Epithelial cell of prostate (primary cell): ENCODE results near the gene ELMOD3.
"Not testable (repeated sequence)": the region's sequence is repeated elsewhere in the genome, so short reads cannot be mapped to it uniquely, and the experiment has no call there.

Experiments used
- DNase-seq: peaks from one replicate; pipeline ENCODE4 v3.0.0-alpha.2; 2011; ENCODE audit warnings: low read depth, low spot score
- H3K27ac ChIP-seq: fragments of 450-650 bp; 2 replicates; pipeline ENCODE4 v1.5.1; 2017; ENCODE audit warnings: mild to moderate bottlenecking

The ELMOD3 gene

DNA sequence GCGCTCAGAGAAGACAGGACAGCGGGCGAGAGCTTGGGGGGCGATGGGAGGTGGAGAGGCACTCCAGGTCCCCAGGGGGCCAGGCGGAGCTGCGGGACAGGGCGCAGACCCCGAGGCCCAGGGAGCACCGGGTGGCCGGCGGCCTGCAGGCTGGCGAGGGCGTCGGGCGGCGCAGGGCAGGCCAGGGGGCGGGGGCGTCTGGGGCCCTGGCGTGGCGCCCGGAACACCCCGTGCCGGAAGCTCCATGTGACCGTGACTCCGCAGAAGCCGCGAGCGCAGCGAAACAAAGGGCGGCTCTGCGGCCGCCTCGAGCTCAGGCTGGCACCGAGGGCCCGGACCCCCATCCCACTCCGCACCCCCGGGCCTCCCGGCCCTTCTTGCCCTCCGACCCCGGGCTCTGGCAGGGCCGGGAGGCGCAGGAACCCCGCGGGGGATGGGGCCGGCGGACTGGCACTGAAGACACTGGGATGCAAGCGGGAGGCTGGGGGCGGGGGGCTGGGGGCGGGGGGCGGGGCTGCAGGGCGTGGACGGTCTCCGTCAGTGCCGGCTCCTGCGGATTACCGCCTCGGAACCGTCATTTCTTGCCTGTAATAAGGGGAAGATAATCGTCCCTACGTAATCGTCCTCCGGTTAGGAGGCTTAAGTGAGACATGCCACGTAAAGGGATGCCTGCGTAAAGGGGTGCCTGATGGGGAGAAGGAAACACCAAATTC lies 83.1 kb downstream of the ELMOD3 start:
- peak overlapping the region; percentile 68 for H3K27ac ChIP-seq
- DNase-seq, result no peak

DNA sequence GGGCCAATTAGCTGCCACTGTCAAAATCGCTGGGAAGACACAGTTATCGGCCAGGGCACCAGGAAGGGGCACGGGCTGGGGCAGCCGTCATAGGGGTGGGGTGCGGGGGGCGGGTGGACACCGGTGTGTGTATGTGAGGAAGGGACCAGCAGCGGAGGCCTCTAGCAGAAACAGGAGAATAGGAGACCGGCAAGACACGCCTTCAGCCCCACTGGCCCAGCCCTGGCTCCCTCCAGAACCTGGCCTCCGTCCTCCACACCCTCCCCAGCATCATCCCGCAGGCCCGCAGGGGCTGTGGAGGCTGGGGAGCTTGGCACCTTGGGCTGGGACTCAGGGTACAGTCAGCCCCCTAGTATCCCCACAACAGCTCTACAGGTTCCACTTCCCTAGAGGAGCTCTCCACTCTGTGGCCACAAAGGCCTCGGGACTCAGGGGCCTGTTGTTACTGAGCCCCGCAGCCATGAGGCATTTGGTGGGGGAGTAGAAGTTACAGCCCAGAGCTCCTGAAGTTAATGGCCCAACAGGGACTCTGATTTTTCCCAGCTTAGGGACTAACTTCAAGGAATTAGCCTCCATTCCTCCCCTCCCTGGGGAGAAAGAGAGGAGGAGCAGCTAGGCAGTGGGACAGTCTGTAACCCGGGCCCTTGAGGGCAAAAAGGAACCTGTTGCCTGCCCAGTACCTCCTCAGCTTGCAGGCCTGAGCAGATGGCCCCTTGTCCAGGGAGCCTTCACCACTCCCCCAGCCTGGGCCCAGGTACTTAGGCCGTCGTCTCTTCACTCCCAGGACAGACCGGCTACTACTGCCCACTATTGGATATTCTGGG lies 83.8 kb downstream of the ELMOD3 start:
- DNase-seq, result no peak
- peak overlapping the region; percentile 68 for H3K27ac ChIP-seq

DNA sequence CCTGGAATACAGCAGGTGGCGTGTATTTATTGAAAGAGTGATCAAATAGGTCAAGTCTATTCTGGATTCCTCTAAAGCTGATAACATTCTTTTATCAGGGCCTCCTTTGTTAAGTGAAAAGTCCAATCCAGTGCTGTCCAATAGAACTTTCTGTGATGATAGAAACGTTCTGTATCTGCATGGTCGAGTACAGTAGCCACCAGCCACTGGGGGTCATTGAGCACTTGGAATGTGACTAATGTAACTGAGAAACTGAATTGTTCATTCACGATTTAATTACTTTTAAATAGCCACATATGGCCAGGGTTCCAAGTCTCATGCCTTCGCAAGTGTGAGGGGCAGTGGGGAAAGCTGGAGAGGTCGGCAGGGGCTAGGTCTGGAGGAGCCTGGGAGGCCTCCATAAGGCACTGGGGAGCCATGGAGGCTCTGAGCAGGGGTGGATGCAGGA lies 84.5 kb downstream of the ELMOD3 start:
- H3K27ac ChIP-seq, result no peak overlapping the region
- no peak for DNase-seq

DNA sequence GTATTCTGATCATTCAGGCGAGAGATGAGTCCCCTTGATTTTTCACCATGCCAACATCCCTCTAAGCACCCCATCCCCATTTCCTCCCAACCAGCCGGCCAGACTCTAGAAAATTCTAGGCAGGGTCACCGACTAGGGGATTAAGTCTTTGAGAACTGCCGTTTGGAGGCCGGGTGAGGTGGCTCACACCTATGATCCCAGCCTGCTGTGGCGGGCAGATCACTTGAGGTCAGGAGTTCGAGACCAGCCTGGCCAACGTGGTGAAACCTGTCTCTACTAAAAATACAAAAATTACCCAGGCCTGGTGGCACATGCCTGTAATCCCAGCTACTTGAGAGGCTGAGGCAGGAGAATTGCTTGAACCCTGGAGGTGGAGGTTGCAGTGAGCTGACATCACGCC lies 85.0 kb downstream of the ELMOD3 start:
- not testable (repeated sequence) for H3K27ac ChIP-seq, DNase-seq

DNA sequence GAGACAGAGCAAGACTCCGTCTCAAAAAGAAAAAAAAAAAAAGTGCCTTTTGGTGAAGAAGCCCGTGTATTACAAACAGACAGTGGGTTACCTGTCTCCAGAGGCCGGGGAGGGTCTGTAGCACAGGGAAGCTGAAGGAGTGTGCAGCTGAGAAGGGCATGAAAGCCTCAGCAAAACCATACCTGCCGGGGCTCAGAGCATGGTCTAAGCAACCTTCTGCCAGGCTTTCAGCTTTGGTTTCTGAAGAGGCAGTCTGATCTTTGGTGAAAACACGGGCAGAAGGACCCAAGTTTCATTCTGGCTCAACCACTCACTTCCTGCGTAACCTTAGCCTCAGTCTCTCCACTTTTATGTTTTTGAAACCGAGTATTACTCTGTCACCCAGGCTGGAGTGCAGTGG lies 85.4 kb downstream of the ELMOD3 start:
- H3K27ac ChIP-seq, result no peak overlapping the region
- DNase-seq, result no peak

DNA sequence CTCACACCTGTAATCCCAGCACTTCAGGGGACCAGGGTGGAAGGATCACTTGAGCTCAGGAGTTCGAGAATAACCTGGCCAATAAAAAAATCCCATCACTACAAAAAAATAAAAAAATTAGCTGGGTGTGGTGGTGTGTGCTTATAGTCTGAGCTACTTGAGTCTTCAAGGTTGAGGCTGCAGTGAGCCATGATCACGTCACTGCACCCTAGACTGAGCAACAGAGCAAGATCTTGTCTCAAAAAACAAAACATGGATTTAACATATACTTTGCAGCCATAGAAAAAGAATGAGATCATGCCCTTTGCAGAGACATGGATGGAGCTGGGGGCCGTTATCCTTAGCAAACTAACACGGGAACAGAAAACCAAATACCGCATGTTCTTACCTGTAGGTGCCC lies 86.2 kb downstream of the ELMOD3 start:
- DNase-seq, result no peak
- H3K27ac ChIP-seq, result no peak overlapping the region
